Suprapubic skin (tissue), 4 donors: ENCODE measurements around the gene CDK5RAP3. TPM values are rescaled to one million over a fixed set of nuclear protein-coding genes. Genes with fewer than 3 reads are reported as not detected.

Experiments used
- DNase-seq, 2 donors: peaks; one replicate each; pipeline ENCODE4 v3.0.0-alpha.2; 2019; ENCODE audit warnings: low spot score in 2 of 2
- H3K27ac ChIP-seq: fragments of 200-600 bp; sonication (generic); one replicate; pipeline ENCODE4 v1.5.1; 2019
- H3K27me3 ChIP-seq: fragments of 200-600 bp; sonication (generic); one replicate; pipeline ENCODE4 v1.5.1; 2019
- H3K36me3 ChIP-seq: fragments of 200-600 bp; sonication (generic); one replicate; pipeline ENCODE4 v1.5.1; 2019
- H3K4me1 ChIP-seq: fragments of 200-600 bp; sonication (generic); one replicate; pipeline ENCODE4 v1.5.1; 2019
- H3K4me3 ChIP-seq: fragments of 200-600 bp; sonication (generic); one replicate; pipeline ENCODE4 v1.5.1; 2019; ENCODE audit warnings: mild to moderate bottlenecking
- H3K9me3 ChIP-seq: fragments of 200-600 bp; sonication (generic); one replicate; pipeline ENCODE4 v1.5.1; 2019
- EP300 ChIP-seq: sonication (generic); formaldehyde crosslinking; IDR thresholded peaks from one replicate; pipeline ENCODE4 v1.6.1; 2017; ENCODE audit warnings: antibody characterized with exemption
- POLR2A ChIP-seq, 2 donors: fragments of 450-650 bp; IDR thresholded peaks; one replicate each; pipeline ENCODE4 v1.6.1; 2017; ENCODE audit warnings: antibody characterized with exemption in 2 of 2, mild to moderate bottlenecking in 2 of 2, moderate library complexity in 2 of 2
- POLR2AphosphoS5 ChIP-seq, 3 donors: sonication (generic); formaldehyde crosslinking; IDR thresholded peaks; one replicate each; pipeline ENCODE4 v1.6.1; 2017; ENCODE audit warnings: antibody characterized with exemption in 3 of 3
- WGBS: methylation state at CpG from one replicate; pipeline ENCODE4 v1.1.5; 2018; 5-methylcytosine and 5-hydroxymethylcytosine counted together
- total RNA-seq, 4 donors: library from RNA; depleted of rRNA; stranded (reverse); fragments of >200 nt; gene quantifications; one replicate each; pipeline ENCODE4 v1.1.0, GENCODE V29; 2016
- TF ChIP-seq, protein P1 (sequence below), 2 donors: fragments of 200-600 bp in 1 of 2; fragments of 450-650 bp in 1 of 2; sonication (generic) in 1 of 2; IDR thresholded peaks; one replicate each; pipeline ENCODE4 v1.5.1; 2016 to 2019; ENCODE audit warnings: antibody characterized with exemption in 2 of 2, mild to moderate bottlenecking in 1 of 2, moderate library complexity in 1 of 2

CDK5RAP3 gene
- total RNA-seq, 4 donors from 2014 or later: 100 to 296 (median 142) TPM

DNA sequence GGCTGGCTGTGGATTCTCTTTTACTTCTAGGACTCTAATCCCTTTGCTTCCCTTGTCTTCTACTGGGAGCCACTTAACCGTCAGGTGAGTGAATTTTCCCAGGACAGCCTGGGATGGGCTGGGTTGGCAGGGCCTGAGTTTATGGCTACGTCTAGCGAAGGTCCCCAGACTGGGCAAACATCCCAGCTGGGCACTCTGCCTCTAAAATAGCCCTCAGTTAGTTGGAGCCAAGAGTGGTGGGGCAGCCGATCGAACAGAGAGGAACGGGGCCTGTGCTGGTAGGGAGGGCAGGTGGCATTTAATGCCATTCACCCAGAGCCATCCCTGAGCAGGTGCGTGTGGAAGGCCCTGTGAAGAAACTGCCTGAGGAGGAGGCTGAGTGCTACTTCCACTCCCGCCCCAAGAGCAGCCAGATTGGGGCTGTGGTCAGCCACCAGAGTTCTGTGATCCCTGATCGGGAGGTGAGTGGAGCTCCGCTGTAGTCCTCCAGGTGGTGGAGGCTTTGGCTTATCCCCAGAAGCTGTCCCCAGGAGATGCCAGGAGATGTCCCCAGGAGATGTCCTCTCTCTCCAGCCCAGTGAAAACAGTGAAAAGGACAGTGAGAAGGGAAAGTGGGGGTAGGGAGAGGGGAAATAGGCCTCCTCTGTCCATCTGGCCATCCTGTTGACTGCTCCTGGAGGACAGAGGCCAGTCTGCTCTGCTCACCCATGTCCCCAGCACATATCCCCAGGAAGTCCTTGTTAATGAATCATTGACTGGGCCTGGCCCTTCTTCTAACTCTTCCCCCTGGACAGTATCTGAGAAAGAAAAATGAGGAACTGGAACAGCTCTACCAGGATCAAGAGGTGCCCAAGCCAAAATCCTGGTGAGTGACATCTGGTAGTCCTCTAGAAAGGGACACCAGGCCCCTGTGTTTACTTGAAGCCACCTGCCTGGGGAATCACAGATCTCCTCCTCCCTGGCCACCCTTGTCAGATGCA, 25.1 kb upstream of the CDK5RAP3 start:
- peak overlapping the region; percentile 1 for H3K27ac ChIP-seq
- DNase-seq: no peak
- TF ChIP-seq EP300 (no peak), POLR2AphosphoS5 (IDR thresholded peaks at IDR 0.05) (no peak), POLR2A (IDR thresholded peaks at IDR 0.05) (no peak)
- TF ChIP-seq, protein P1, sequence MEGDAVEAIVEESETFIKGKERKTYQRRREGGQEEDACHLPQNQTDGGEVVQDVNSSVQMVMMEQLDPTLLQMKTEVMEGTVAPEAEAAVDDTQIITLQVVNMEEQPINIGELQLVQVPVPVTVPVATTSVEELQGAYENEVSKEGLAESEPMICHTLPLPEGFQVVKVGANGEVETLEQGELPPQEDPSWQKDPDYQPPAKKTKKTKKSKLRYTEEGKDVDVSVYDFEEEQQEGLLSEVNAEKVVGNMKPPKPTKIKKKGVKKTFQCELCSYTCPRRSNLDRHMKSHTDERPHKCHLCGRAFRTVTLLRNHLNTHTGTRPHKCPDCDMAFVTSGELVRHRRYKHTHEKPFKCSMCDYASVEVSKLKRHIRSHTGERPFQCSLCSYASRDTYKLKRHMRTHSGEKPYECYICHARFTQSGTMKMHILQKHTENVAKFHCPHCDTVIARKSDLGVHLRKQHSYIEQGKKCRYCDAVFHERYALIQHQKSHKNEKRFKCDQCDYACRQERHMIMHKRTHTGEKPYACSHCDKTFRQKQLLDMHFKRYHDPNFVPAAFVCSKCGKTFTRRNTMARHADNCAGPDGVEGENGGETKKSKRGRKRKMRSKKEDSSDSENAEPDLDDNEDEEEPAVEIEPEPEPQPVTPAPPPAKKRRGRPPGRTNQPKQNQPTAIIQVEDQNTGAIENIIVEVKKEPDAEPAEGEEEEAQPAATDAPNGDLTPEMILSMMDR (IDR thresholded peaks at IDR 0.05): no peak

DNA sequence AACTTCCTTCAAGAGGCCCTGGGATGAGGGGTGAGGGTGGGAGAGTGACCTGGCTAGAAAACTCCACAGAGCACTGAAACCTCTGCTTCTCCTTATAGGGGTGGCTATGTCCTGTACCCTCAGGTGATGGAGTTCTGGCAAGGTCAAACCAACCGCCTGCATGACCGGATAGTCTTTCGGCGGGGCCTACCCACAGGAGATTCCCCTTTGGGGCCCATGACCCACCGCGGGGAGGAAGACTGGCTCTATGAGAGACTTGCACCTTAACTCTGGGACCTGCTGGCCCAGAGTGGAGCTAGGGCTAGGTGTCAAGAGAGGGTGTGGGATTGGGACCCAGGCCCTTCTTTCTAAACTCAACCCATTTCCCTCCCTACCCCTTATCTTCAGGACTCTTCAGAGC, 24.4 kb upstream of the CDK5RAP3 start:
- no peaks in the 10 kb centered on the region for H3K27me3 ChIP-seq
- no peak overlapping the region for H3K4me3 ChIP-seq
- H3K36me3 ChIP-seq: peaks cover 15% of the 10 kb centered on the region
- H3K27ac ChIP-seq: peak overlapping the region; percentile 1
- no peak for DNase-seq
- H3K4me1 ChIP-seq: peaks cover 41% of the 10 kb centered on the region
- no peaks in the 10 kb centered on the region for H3K9me3 ChIP-seq
- 88% methylated on average over 6 of the region's 6 CpGs for WGBS
- TF ChIP-seq POLR2A (IDR thresholded peaks at IDR 0.05): no peak
- TF ChIP-seq EP300: no peak
- TF ChIP-seq, protein P1 (IDR thresholded peaks at IDR 0.05): no peak
- TF ChIP-seq POLR2AphosphoS5 (IDR thresholded peaks at IDR 0.05): no peak

More for the DNA sequence above, 25.1 kb upstream of the CDK5RAP3 start:
- Histone ChIP-seq H3K9me3 (no peaks in the 10 kb centered on the region), H3K36me3 (peaks cover 15% of the 10 kb centered on the region), H3K4me3 (no peak overlapping the region), H3K27me3 (no peaks in the 10 kb centered on the region), H3K4me1 (peaks cover 45% of the 10 kb centered on the region)
- WGBS: 85% methylated on average over 8 of the region's 10 CpGs

DNA sequence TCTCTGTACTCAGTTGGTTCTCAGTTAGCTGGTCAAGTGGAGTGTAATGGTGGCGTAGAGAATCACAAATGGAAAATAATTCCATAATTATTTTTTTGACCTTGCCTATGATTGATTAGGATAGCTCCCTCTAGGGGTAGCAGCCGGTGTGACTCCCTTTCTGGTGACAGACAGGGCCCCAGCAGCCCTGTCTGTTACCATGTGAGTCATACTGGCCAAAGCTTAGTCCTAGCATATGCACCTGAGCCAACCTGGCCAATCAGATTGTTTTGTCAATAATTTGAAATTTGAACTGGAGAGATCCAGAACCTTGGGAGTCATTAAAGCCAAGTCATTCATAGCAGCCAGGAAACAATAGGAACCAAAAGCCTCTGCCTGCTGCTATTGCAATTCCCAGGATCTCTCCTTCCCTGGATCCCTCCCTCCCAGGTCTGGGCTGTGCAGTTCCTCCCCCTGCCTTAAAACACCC, 23.9 kb upstream of the CDK5RAP3 start:
- peak; percentile 80 to 88 for DNase-seq
- H3K9me3 ChIP-seq: no peaks in the 10 kb centered on the region
- 7% methylated on average over 2 of the region's 2 CpGs for WGBS
- H3K4me3 ChIP-seq: no peak overlapping the region
- peaks cover 37% of the 10 kb centered on the region for H3K4me1 ChIP-seq
- no peak overlapping the region for H3K27ac ChIP-seq
- TF ChIP-seq POLR2A (IDR thresholded peaks at IDR 0.05): no peak
- peak in 1 of 3 donors; percentile 20 for TF ChIP-seq POLR2AphosphoS5 (IDR thresholded peaks at IDR 0.05)
- no peak for TF ChIP-seq EP300
- TF ChIP-seq, protein P1 (IDR thresholded peaks at IDR 0.05): peak; percentile 65 to 85
- H3K36me3 ChIP-seq: peaks cover 15% of the 10 kb centered on the region
- H3K27me3 ChIP-seq: no peaks in the 10 kb centered on the region

DNA sequence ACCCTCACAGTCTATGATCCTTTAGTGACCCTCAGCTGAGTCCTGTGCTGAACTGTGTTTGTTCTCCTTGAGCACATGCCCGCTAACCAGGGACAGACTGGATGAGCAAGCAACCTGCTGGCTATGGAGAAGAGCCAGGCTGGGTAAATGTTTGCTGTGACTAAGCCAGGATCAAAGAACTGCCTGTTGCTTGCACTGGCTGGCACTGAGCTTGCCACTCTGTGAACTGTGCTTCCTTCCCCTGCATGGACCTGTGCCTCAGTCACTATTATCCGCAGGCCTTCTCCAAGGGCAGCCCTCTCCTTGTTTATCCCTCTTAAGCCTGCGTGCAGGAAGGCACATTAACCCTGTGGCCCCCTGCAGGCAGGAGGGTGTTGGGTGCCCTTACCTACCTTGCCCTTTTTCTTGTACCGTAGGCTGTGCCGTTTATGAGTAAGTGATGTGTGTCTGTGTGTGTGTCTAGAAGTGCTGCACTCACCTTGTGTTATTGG, 22.2 kb upstream of the CDK5RAP3 start:
- no peak for TF ChIP-seq EP300
- TF ChIP-seq, protein P1 (IDR thresholded peaks at IDR 0.05): no peak
- TF ChIP-seq POLR2A (IDR thresholded peaks at IDR 0.05): no peak
- no peak for TF ChIP-seq POLR2AphosphoS5 (IDR thresholded peaks at IDR 0.05)
- no peaks in the 10 kb centered on the region for H3K9me3 ChIP-seq
- H3K27me3 ChIP-seq: no peaks in the 10 kb centered on the region
- DNase-seq: no peak
- H3K4me3 ChIP-seq: no peak overlapping the region
- H3K27ac ChIP-seq: peak overlapping the region; percentile 69
- H3K4me1 ChIP-seq: peaks cover 26% of the 10 kb centered on the region
- WGBS: 31% methylated on average over 5 of the region's 5 CpGs
- H3K36me3 ChIP-seq: peaks cover 15% of the 10 kb centered on the region

DNA sequence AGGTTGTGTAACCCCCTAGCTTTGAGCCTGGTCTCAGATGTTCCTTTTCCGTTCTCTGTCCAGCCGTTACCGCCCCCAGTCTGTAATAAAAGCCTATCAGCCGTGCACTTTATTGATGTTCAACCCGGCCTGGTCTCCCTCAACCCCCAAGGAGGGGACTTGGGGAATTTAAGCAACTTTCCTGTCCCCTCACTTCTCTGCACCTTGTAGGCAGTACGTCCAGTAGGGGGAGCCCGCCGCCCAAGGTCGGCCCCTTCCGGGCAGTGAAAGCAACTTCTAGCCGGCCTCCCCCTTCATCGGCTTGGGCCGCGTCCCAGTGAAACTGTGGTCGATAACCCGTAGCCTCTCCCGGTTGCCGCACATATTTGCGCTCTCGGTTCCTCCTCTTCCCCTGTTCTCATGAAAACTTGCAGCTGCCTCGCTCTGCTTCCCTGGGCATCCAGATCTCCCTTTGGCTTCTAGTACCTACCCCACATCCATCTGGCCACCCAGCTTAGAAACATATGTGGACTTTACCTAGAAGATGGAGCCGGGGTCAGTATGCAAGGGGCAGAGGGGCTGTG, 21.6 kb upstream of the CDK5RAP3 start:
- Histone ChIP-seq H3K9me3 (no peaks in the 10 kb centered on the region), H3K4me1 (peaks cover 26% of the 10 kb centered on the region), H3K36me3 (peaks cover 15% of the 10 kb centered on the region), H3K4me3 (peak overlapping the region; percentile 39), H3K27ac (peak overlapping the region; percentile 69), H3K27me3 (no peaks in the 10 kb centered on the region)
- DNase-seq: peak; percentile 92 to 96
- WGBS: 4% methylated on average over 22 of the region's 22 CpGs
- TF ChIP-seq, protein P1 (IDR thresholded peaks at IDR 0.05): peak; percentile 72 to 93
- no peak for TF ChIP-seq POLR2A (IDR thresholded peaks at IDR 0.05)
